OCI-LY1 (cell line): Measurements from ENCODE around the gene PADI6.

Source experiments
- H2AFZ ChIP-seq: fragments of 200-600 bp; sonication (generic), shearing (Covaris generic); 2 replicates; pipeline ENCODE4 v1.6.0; 2014; ENCODE audit warnings: antibody characterized with exemption, mild to moderate bottlenecking, low read length
- H3F3A ChIP-seq: fragments of 200-600 bp; sonication (generic), shearing (Covaris generic); 2 replicates; pipeline ENCODE4 v1.6.0; 2014; ENCODE audit warnings: mild to moderate bottlenecking, antibody characterized with exemption, low read length, moderate library complexity; ENCODE audit not compliant: insufficient read depth
- H3K27ac ChIP-seq: fragments of 200-600 bp; sonication (generic); 2 replicates; pipeline ENCODE4 v1.5.1; 2014; ENCODE audit warnings: low read length, mixed run types, mild to moderate bottlenecking, low read depth; ENCODE audit not compliant: poor library complexity, severe bottlenecking
- H3K27me3 ChIP-seq: fragments of 200-600 bp; sonication (generic); 2 replicates; pipeline ENCODE4 v1.6.0; 2014; ENCODE audit warnings: antibody characterized with exemption, mild to moderate bottlenecking, low read length, moderate library complexity; ENCODE audit not compliant: insufficient read depth
- H3K36me3 ChIP-seq: fragments of 200-600 bp; sonication (generic); 2 replicates; pipeline ENCODE4 v1.6.1; 2014; ENCODE audit warnings: mild to moderate bottlenecking, antibody characterized with exemption, low read length, moderate library complexity, mixed read lengths; ENCODE audit not compliant: insufficient read depth
- H3K4me1 ChIP-seq: fragments of 200-600 bp; sonication (generic); 2 replicates; pipeline ENCODE4 v1.5.1; 2014; ENCODE audit warnings: mild to moderate bottlenecking, low read length, moderate library complexity; ENCODE audit not compliant: insufficient read depth, severe bottlenecking
- H3K4me2 ChIP-seq: fragments of 200-600 bp; sonication (generic), shearing (Covaris generic); 2 replicates; pipeline ENCODE4 v1.6.1; 2014; ENCODE audit warnings: low read length
- H3K4me3 ChIP-seq: fragments of 200-600 bp; sonication (generic); 2 replicates; pipeline ENCODE4 v1.5.1; 2014; ENCODE audit warnings: low read length, low read depth, mild to moderate bottlenecking, mixed read lengths; ENCODE audit not compliant: poor library complexity, severe bottlenecking
- H3K79me2 ChIP-seq: fragments of 200-600 bp; shearing (Covaris generic); 2 replicates; pipeline ENCODE4 v1.6.1; 2016; ENCODE audit warnings: mixed run types, low read length, mixed read lengths; ENCODE audit not compliant: insufficient read depth
- H3K9ac ChIP-seq: fragments of 200-600 bp; sonication (generic), shearing (Covaris generic); 2 replicates; pipeline ENCODE4 v1.6.1; 2014; ENCODE audit warnings: mild to moderate bottlenecking, low read length, mixed read lengths
- H3K9me2 ChIP-seq: fragments of 200-600 bp; sonication (generic), shearing (Covaris generic); 2 replicates; pipeline ENCODE4 v1.6.1; 2014; ENCODE audit warnings: low read depth, mild to moderate bottlenecking, low read length, mixed read lengths
- H3K9me3 ChIP-seq: fragments of 200-600 bp; shearing (Covaris generic); 2 replicates; pipeline ENCODE4 v1.6.1; 2014; ENCODE audit warnings: low read length, mixed read lengths
- H4K20me1 ChIP-seq: fragments of 200-600 bp; sonication (generic), shearing (Covaris generic); 2 replicates; pipeline ENCODE4 v1.6.0; 2016; ENCODE audit warnings: mild to moderate bottlenecking, low read length; ENCODE audit not compliant: insufficient read depth
- EZH2 ChIP-seq: fragments of 200-600 bp; sonication (generic), shearing (Covaris generic); IDR thresholded peaks from 2 replicates; pipeline ENCODE4 v1.8.0; 2017; ENCODE audit warnings: borderline replicate concordance, mixed run types, mild to moderate bottlenecking, antibody characterized with exemption, low read length, moderate library complexity, mixed read lengths
- TF ChIP-seq, protein P1 (sequence below): fragments of 200-600 bp; sonication (generic), shearing (Covaris generic); IDR thresholded peaks from 2 replicates; pipeline ENCODE4 v1.5.1; 2017; ENCODE audit warnings: mild to moderate bottlenecking, antibody characterized with exemption, low read length, moderate library complexity, mixed read lengths

PADI6 gene

GRCh38 chr1:17355898-17356297, 16.1 kb upstream of the PADI6 start:
- no peaks in the 10 kb centered on the region for H3K9me2 ChIP-seq
- peaks cover 3% of the 10 kb centered on the region; the same call in 1 of the 2 replicates for H3K27me3 ChIP-seq
- no peak overlapping the region for H2AFZ ChIP-seq
- H3K36me3 ChIP-seq, result no peaks in the 10 kb centered on the region
- H3K27ac ChIP-seq, result no peak overlapping the region
- no peaks in the 10 kb centered on the region for H3K79me2 ChIP-seq
- H3K9me3 ChIP-seq, result no peaks in the 10 kb centered on the region
- no peak overlapping the region for H3K9ac ChIP-seq
- H3K4me1 ChIP-seq, result no peaks in the 10 kb centered on the region
- no peaks in the 10 kb centered on the region for H4K20me1 ChIP-seq
- H3K4me2 ChIP-seq, result no peak overlapping the region
- TF ChIP-seq EZH2, result no peak
- TF ChIP-seq, protein P1, sequence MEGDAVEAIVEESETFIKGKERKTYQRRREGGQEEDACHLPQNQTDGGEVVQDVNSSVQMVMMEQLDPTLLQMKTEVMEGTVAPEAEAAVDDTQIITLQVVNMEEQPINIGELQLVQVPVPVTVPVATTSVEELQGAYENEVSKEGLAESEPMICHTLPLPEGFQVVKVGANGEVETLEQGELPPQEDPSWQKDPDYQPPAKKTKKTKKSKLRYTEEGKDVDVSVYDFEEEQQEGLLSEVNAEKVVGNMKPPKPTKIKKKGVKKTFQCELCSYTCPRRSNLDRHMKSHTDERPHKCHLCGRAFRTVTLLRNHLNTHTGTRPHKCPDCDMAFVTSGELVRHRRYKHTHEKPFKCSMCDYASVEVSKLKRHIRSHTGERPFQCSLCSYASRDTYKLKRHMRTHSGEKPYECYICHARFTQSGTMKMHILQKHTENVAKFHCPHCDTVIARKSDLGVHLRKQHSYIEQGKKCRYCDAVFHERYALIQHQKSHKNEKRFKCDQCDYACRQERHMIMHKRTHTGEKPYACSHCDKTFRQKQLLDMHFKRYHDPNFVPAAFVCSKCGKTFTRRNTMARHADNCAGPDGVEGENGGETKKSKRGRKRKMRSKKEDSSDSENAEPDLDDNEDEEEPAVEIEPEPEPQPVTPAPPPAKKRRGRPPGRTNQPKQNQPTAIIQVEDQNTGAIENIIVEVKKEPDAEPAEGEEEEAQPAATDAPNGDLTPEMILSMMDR, result no peak
- no peaks in the 10 kb centered on the region for H3F3A ChIP-seq
- no peak overlapping the region for H3K4me3 ChIP-seq

DNA sequence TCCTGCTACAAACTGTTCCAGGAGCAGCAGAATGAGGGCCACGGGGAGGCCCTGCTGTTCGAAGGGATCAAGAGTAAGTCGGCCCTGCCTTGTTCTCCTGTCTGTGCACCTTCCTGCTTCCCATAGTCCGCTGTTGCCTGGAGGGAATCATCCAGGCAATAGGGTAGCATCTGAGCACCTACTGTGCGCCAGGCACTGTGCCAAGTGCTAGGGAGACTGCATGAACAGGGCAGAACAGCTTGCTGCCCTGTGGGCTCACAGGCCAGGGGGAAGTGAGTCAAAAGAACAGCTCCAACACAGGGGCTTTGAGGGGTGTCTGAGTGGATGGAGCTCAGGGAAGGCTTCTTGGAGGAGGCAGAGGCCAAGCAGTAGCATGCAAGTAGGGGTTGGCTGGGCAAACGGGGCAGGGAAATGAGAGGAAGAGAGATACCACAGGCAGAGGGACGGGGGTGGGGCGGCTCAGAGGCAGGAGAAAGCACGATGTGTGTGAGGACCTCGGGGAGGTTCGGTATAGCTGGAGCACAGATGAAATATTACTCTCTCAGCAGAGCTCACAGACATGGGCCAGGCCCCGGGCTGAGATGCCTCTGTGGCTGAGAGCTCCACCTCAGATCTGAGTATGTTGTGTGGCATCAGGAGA, 15.5 kb upstream of the PADI6 start:
- no peak overlapping the region for H3K4me3 ChIP-seq
- peaks cover 3% of the 10 kb centered on the region; the same call in 1 of the 2 replicates for H3K27me3 ChIP-seq
- no peak overlapping the region for H3K9ac ChIP-seq
- no peaks in the 10 kb centered on the region for H3K4me1 ChIP-seq
- H3F3A ChIP-seq, result no peaks in the 10 kb centered on the region
- no peak overlapping the region for H3K4me2 ChIP-seq
- no peaks in the 10 kb centered on the region for H3K9me3 ChIP-seq
- H4K20me1 ChIP-seq, result no peaks in the 10 kb centered on the region
- H3K27ac ChIP-seq, result no peak overlapping the region
- H2AFZ ChIP-seq, result no peak overlapping the region
- no peaks in the 10 kb centered on the region for H3K36me3 ChIP-seq
- no peaks in the 10 kb centered on the region for H3K79me2 ChIP-seq
- no peaks in the 10 kb centered on the region for H3K9me2 ChIP-seq
- TF ChIP-seq, protein P1, result no peak
- TF ChIP-seq EZH2, result no peak

DNA sequence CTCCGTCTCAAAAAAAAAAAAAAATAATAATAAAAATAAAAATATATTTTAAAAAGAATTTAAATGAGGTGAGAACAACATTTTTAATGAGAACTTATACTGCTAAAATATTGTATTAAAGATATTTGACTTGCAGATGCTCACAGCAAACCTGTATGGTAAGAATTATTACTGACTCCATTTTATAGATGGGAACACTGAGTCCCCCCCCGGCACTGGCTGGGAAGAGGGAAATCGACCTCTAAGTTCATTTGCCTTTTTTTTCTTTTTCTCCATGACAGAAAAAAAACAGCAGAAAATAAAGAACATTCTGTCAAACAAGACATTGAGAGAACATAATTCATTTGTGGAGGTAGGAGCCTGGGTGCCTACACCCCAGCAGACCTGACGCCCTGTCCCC, 13.4 kb upstream of the PADI6 start:
- no peaks in the 10 kb centered on the region for H3K4me1 ChIP-seq
- peaks cover 3% of the 10 kb centered on the region; the same call in 1 of the 2 replicates for H3K27me3 ChIP-seq
- no peak for TF ChIP-seq EZH2
- TF ChIP-seq, protein P1, result no peak
- no peaks in the 10 kb centered on the region for H3K79me2 ChIP-seq
- H3K9ac ChIP-seq, result no peak overlapping the region
- no peaks in the 10 kb centered on the region for H3K9me2 ChIP-seq
- no peaks in the 10 kb centered on the region for H3K9me3 ChIP-seq
- no peak overlapping the region for H2AFZ ChIP-seq
- no peaks in the 10 kb centered on the region for H3K36me3 ChIP-seq
- H3K27ac ChIP-seq, result no peak overlapping the region
- no peaks in the 10 kb centered on the region for H4K20me1 ChIP-seq
- no peak overlapping the region for H3K4me2 ChIP-seq
- no peaks in the 10 kb centered on the region for H3F3A ChIP-seq
- no peak overlapping the region for H3K4me3 ChIP-seq
